Neural progenitor cell (in vitro differentiated cells): Measurements from ENCODE around the gene WDR41. TPM values are rescaled to one million over a fixed set of nuclear protein-coding genes. Genes with fewer than 3 reads are reported as not detected.

ENCODE experiments used
- DNase-seq: peaks from one replicate; pipeline ENCODE4 v3.0.0-alpha.2; 2016; ENCODE audit warnings: low spot score
- H2AFZ ChIP-seq: fragments of 200-600 bp; sonication (generic); replicated peaks from 2 replicates; pipeline ENCODE4 v1.6.1; 2016; ENCODE audit warnings: antibody characterized with exemption
- H3F3A ChIP-seq: fragments of 200-600 bp; sonication (generic); 2 replicates; pipeline ENCODE4 v1.6.1; 2016; ENCODE audit warnings: antibody characterized with exemption, low read depth
- H3K27ac ChIP-seq: fragments of 200-600 bp; sonication (generic); 2 replicates; pipeline ENCODE4 v1.5.1; 2016; ENCODE audit warnings: mild to moderate bottlenecking
- H3K27me3 ChIP-seq: fragments of 200-600 bp; sonication (generic); 2 replicates; pipeline ENCODE4 v1.6.1; 2016; ENCODE audit warnings: mild to moderate bottlenecking, moderate library complexity
- H3K36me3 ChIP-seq: fragments of 200-600 bp; sonication (generic); 2 replicates; pipeline ENCODE4 v1.5.1; 2016
- H3K4me1 ChIP-seq: fragments of 200-600 bp; sonication (generic); 2 replicates; pipeline ENCODE4 v1.6.1; 2016; ENCODE audit warnings: mixed run types
- H3K4me2 ChIP-seq: fragments of 200-600 bp; sonication (generic); 2 replicates; pipeline ENCODE4 v1.6.1; 2016
- H3K4me3 ChIP-seq: fragments of 200-600 bp; sonication (generic); 2 replicates; pipeline ENCODE4 v1.5.1; 2016
- H3K79me2 ChIP-seq: fragments of 200-600 bp; sonication (generic); 2 replicates; pipeline ENCODE4 v1.6.1; 2016; ENCODE audit warnings: low read depth
- H3K9ac ChIP-seq: fragments of 200-600 bp; sonication (generic); 2 replicates; pipeline ENCODE4 v1.6.1; 2016
- H3K9me3 ChIP-seq: fragments of 200-600 bp; sonication (generic); 2 replicates; pipeline ENCODE4 v1.5.1; 2016; ENCODE audit warnings: low read depth
- H4K20me1 ChIP-seq: fragments of 200-600 bp; sonication (generic); 2 replicates; pipeline ENCODE4 v1.6.1; 2016; ENCODE audit warnings: low read depth
- H3K27ac Mint-ChIP-seq: 3 replicates; pipeline ENCODE4 v1.8.0; 2021; ENCODE audit warnings: mixed read lengths
- H3K27me3 Mint-ChIP-seq: 2 replicates; pipeline ENCODE4 v1.8.0; 2022; ENCODE audit warnings: low read depth, mild to moderate bottlenecking, inconsistent platforms, moderate library complexity, mixed read lengths; ENCODE audit not compliant: insufficient read depth
- H3K36me3 Mint-ChIP-seq: 3 replicates; pipeline ENCODE4 v1.8.0; 2021; ENCODE audit warnings: mixed read lengths
- H3K4me1 Mint-ChIP-seq: 3 replicates; pipeline ENCODE4 v1.8.0; 2021; ENCODE audit warnings: mixed read lengths
- H3K4me3 Mint-ChIP-seq: 3 replicates; pipeline ENCODE4 v1.8.0; 2021; ENCODE audit warnings: mild to moderate bottlenecking, moderate library complexity, mixed read lengths
- H3K9me3 Mint-ChIP-seq: 3 replicates; pipeline ENCODE4 v1.8.0; 2020; ENCODE audit warnings: mixed read lengths
- EZH2 ChIP-seq: fragments of 200-600 bp; sonication (generic); IDR thresholded peaks from 2 replicates; pipeline ENCODE4 v1.6.1; 2017; ENCODE audit warnings: antibody characterized with exemption, mild to moderate bottlenecking, moderate library complexity
- EZH2phosphoT487 ChIP-seq: fragments of 200-600 bp; sonication (generic); IDR thresholded peaks from 2 replicates; pipeline ENCODE4 v1.6.1; 2017; ENCODE audit warnings: antibody characterized with exemption
- total RNA-seq: library from RNA; depleted of rRNA; stranded (reverse); fragments of >200 nt; gene quantifications from 2 replicates; pipeline ENCODE4 v1.2.3, GENCODE V29; 2015; ENCODE audit warnings: low replicate concordance
- TF ChIP-seq, protein P1 (sequence below): fragments of 200-600 bp; sonication (generic); IDR thresholded peaks from 2 replicates; pipeline ENCODE4 v1.5.1; 2017; ENCODE audit warnings: antibody characterized with exemption, mild to moderate bottlenecking

WDR41 gene, protein sequence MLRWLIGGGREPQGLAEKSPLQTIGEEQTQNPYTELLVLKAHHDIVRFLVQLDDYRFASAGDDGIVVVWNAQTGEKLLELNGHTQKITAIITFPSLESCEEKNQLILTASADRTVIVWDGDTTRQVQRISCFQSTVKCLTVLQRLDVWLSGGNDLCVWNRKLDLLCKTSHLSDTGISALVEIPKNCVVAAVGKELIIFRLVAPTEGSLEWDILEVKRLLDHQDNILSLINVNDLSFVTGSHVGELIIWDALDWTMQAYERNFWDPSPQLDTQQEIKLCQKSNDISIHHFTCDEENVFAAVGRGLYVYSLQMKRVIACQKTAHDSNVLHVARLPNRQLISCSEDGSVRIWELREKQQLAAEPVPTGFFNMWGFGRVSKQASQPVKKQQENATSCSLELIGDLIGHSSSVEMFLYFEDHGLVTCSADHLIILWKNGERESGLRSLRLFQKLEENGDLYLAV
- total RNA-seq = 85.6 and 92.6 TPM in 2 replicates

DNA sequence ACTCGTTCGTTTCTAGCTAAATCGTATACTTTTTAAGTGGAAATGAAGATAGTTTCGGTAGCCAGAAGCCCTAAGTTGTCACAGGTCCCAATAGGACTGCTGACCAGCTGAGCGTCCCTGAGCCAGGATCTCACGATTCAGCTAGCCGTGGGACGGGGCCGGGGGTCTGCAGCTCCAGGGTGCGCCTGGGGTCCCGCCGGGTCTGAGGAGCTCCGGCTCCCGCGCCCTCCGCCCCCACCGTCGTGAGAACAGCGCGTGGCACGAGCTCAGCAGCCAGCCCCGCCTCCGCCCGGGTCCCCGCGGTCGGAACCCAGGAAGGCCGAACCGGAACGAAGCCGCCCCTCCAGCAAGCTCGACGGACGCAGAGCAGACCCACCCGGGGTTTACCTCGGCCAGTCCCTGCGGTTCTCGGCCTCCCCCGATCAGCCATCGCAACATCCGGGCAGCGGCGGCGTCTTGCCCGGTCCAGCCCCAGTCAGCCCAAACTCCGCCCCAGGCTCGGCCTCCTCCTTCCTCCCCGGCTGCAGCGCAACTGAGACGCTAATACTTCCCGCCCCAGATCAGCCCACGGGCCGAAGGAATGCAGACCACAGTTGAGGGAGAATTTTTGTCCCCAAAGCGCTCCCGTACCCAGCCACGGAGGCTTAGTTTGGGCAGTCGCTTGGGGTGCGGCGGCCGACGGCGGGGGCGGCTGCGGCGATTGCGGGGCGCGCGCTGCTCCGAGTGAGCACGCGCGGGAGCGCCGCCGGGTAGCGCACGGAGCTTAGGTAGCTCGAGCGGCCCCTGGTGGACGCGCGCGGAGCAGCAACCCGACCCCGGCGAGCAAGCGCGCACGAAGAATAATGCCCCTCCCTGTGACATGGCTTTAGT lies at the start of gene WDR41:
TSS of gene WDR41 (minus strand) at position 534 of the 870 bp plus-strand sequence. CDS start at position 438, 96 bp downstream.
- peak within 1 kb of the TSS; percentile 33 for H3K27ac ChIP-seq
- Mint-ChIP-seq H3K4me1 (peaks cover 14% of the 10 kb centered on the region), H3K4me3 (peak within 1 kb of the TSS; percentile 94), H3K27me3 (peaks cover 2% of the 10 kb centered on the region), H3K9me3 (no peaks in the 10 kb centered on the region), H3K36me3 (peaks cover 2% of the 10 kb centered on the region), H3K27ac (peak within 1 kb of the TSS; percentile 54)
- no peaks in the 10 kb centered on the region for H3K9me3 ChIP-seq
- TF ChIP-seq EZH2 (peak; percentile 24), EZH2phosphoT487 (no peak)
- TF ChIP-seq, protein P1, sequence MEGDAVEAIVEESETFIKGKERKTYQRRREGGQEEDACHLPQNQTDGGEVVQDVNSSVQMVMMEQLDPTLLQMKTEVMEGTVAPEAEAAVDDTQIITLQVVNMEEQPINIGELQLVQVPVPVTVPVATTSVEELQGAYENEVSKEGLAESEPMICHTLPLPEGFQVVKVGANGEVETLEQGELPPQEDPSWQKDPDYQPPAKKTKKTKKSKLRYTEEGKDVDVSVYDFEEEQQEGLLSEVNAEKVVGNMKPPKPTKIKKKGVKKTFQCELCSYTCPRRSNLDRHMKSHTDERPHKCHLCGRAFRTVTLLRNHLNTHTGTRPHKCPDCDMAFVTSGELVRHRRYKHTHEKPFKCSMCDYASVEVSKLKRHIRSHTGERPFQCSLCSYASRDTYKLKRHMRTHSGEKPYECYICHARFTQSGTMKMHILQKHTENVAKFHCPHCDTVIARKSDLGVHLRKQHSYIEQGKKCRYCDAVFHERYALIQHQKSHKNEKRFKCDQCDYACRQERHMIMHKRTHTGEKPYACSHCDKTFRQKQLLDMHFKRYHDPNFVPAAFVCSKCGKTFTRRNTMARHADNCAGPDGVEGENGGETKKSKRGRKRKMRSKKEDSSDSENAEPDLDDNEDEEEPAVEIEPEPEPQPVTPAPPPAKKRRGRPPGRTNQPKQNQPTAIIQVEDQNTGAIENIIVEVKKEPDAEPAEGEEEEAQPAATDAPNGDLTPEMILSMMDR = peak; percentile 90
- H2AFZ ChIP-seq = peak within 1 kb of the TSS; percentile 80
- peaks cover 45% of the 10 kb centered on the region for H3K27me3 ChIP-seq
- peaks cover 8% of the 10 kb centered on the region for H3K4me1 ChIP-seq
- H3K4me3 ChIP-seq = peak within 1 kb of the TSS; percentile 70
- peak within 1 kb of the TSS; percentile 56 for H3K9ac ChIP-seq
- peaks cover 10% of the 10 kb centered on the region for H3F3A ChIP-seq
- peaks cover 7% of the 10 kb centered on the region for H4K20me1 ChIP-seq
- peak; percentile 95 for DNase-seq
- H3K36me3 ChIP-seq = no peaks in the 10 kb centered on the region
- H3K4me2 ChIP-seq = peak within 1 kb of the TSS; percentile 92
- peaks cover 40% of the 10 kb centered on the region for H3K79me2 ChIP-seq

DNA sequence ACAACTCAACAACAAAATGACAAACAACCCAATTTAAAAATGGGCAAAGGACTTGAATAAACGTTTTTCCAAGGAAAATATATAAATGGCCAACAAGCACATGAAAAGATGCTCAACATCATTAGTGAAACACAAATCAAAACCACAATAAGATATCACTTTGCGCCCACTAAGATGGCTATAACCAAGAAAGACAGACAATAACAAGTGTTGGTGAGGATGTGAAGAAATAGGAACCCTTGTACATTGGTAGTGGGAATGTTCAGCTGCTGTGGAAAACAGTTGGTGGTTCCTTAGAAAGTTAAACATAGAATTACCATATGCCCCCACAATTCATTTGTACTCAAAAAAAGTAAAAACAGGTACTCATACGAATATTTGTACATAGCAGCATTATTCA lies 39.2 kb upstream of the WDR41 start:
- Mint-ChIP-seq H3K4me1 (no peaks in the 10 kb centered on the region), H3K9me3 (peaks cover 2% of the 10 kb centered on the region), H3K27me3 (no peaks in the 10 kb centered on the region), H3K4me3 (no peak overlapping the region), H3K36me3 (no peaks in the 10 kb centered on the region), H3K27ac (no peak overlapping the region)
- Histone ChIP-seq H3K27ac (no peak overlapping the region), H3F3A (no peaks in the 10 kb centered on the region), H3K27me3 (peaks cover 31% of the 10 kb centered on the region), H2AFZ (no peak overlapping the region), H3K4me2 (no peak overlapping the region), H3K36me3 (no peaks in the 10 kb centered on the region), H3K79me2 (no peaks in the 10 kb centered on the region), H4K20me1 (no peaks in the 10 kb centered on the region), H3K4me3 (no peak overlapping the region), H3K4me1 (no peaks in the 10 kb centered on the region), H3K9me3 (no peaks in the 10 kb centered on the region), H3K9ac (no peak overlapping the region)
- TF ChIP-seq, protein P1 = no peak
- TF ChIP-seq EZH2phosphoT487 (no peak), EZH2 (no peak)
- no peak for DNase-seq

DNA sequence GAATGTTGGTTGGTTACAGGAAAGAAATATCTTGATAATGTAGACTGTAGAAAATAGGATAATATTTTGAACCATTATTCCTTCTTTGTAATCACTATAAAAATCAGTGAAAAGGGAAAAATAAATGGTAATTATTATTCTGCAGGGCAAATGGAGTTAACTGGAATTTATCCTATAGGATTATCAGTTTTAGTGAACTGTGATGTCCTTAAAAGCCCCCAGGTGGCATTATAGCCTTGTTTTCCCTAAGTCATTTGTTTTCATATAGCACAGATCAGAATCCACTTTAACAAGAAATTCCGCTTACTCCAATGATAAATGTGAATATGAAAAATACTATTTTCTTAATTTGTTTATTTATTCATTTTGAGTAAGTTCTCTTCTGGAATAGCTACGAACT lies 26.2 kb upstream of the WDR41 start:
- no peak overlapping the region for H3K27ac Mint-ChIP-seq
- H3F3A ChIP-seq = no peaks in the 10 kb centered on the region
- H3K27me3 Mint-ChIP-seq = no peaks in the 10 kb centered on the region
- H3K4me1 ChIP-seq = peaks cover 3% of the 10 kb centered on the region
- H3K27me3 ChIP-seq = peaks cover 7% of the 10 kb centered on the region
- H3K27ac ChIP-seq = no peak overlapping the region
- no peaks in the 10 kb centered on the region for H3K9me3 ChIP-seq
- H3K36me3 Mint-ChIP-seq = no peaks in the 10 kb centered on the region
- H3K36me3 ChIP-seq = no peaks in the 10 kb centered on the region
- H2AFZ ChIP-seq = no peak overlapping the region
- H3K4me3 ChIP-seq = no peak overlapping the region
- no peak overlapping the region for H3K4me3 Mint-ChIP-seq
- H3K4me1 Mint-ChIP-seq = peaks cover 2% of the 10 kb centered on the region
- DNase-seq = peak; percentile 58
- TF ChIP-seq EZH2phosphoT487 (no peak), EZH2 (no peak)
- TF ChIP-seq, protein P1 = peak; percentile 59
- H3K4me2 ChIP-seq = no peak overlapping the region
- H3K79me2 ChIP-seq = no peaks in the 10 kb centered on the region
- H3K9ac ChIP-seq = no peak overlapping the region
- H3K9me3 Mint-ChIP-seq = no peaks in the 10 kb centered on the region
- no peaks in the 10 kb centered on the region for H4K20me1 ChIP-seq
